NCI-H2029 treated with DMSO at 0.1 percent for 48 hours (cell line): ENCODE data around the gene TMEM192.
A peak's percentile ranks its signal among the peaks of the same experiment; 100 is the strongest.
"Not testable (repeated sequence)": the region's sequence is repeated elsewhere in the genome, so short reads cannot be mapped to it uniquely, and the experiment has no call there.

Experiments
- DNase-seq: peaks from one replicate; lab custom pipeline; 2025; lab: John Stamatoyannopoulos, UW

TMEM192 gene

GRCh38 chr4:165112368-165113121, at the start of gene TMEM192:
TMEM192 (minus strand) TSS chr4:165112860; CDS start chr4:165112773, 87 bp downstream.
- DNase-seq, result peak; percentile 70

DNA sequence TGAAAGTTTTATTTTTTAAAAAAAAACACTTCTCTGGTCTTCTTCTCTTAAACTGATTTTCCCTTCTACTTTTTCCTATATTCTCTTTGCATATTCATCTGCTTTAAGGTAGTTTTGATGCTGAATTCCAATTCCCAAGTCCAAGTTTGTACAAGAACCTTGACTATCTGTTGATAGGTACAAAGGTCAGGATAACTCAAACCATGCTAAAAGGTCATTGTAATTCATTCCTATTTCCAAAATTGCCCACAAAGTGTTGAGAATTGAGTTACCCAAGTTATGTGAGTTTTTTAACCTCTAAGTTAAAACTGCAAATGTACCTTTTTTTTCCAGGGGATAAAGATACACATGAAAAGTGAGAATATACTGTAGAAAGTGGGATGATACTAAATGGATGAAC, 46.1 kb upstream of the TMEM192 start:
- DNase-seq, result no peak

DNA sequence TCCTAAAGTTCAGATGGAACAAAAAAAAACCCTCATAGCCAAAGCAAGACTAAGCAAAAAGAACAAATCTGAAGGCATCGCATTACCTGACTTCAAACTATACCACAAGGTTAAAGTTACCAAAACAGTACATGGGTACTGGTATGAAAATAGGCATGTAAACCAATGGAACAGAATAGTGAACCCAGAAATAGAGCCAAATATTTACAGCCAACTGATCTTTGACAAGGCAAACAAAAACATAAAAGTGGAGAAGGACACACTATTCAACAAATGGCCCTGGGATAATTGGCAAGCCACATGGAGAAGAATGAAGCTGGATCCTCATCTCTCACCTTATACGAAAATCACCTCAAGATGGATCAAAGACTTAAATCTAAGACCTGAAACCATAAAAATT, 44.2 kb upstream of the TMEM192 start:
- no peak for DNase-seq

- no peak for DNase-seq
These were observed 41.8 kb upstream of the TMEM192 start for GRCh38 chr4:165154482-165154881.

- DNase-seq, result no peak
These were observed 39.9 kb upstream of the TMEM192 start for GRCh38 chr4:165152527-165152926.

DNA sequence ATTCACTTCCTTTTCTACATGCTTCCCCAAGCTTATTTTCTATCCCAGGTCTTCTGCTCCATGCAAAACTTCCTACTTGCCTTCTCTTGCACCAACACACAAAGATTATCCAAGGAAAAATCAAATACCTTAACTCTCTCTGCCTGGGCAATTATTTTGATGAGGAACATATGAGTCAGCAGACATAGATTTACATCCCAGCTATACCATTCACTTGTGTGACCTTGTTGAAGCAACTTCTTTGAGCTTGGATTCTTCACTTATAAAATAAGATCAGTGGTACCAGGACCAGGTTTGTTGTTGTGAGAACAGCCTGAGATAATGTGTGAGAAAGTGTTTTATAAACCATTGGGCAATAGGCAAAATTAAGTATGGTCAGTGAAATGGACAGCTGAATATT, 39.1 kb upstream of the TMEM192 start:
- no peak for DNase-seq

DNA sequence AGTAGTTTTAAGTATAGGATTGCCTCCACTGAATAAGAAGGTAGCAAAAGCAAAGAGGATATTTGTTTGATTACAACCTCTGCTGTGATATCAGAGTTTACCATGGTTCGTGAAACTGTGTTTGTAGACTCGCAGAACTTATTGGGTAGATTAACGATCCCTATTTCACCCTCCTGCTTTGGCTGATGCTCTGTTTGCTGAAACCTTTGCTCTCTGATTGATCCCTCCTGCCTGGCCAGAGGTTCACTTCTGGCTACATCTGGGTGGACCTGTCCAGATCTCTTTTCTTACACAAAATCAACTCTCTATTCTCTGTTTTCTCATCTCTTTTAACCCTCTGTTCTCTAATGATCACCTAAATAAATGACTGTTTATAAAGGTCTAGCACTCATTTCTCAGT, 37.9 kb upstream of the TMEM192 start:
- DNase-seq, result no peak

GRCh38 chr4:165138843-165139242, 26.2 kb upstream of the TMEM192 start:
- DNase-seq, result no peak

DNA sequence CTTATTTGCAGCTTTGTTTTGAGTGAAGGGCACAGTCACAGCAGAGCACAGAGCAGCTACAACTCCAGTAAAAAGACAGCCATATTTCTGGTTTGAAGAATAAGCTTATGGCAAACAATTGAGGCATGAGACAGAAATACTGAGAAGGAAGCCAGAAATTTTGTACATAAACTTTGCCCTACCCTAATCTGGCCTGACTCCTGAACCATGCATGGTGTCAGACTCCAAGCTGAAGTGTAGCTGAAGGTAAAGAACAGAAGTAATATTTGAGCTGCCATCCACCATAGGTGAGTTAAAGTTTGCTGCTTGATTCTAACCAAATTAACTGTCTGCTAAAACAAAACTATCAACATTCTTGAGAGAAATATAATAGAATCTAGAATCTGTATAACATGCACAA, 24.5 kb upstream of the TMEM192 start:
- DNase-seq, result no peak

DNA sequence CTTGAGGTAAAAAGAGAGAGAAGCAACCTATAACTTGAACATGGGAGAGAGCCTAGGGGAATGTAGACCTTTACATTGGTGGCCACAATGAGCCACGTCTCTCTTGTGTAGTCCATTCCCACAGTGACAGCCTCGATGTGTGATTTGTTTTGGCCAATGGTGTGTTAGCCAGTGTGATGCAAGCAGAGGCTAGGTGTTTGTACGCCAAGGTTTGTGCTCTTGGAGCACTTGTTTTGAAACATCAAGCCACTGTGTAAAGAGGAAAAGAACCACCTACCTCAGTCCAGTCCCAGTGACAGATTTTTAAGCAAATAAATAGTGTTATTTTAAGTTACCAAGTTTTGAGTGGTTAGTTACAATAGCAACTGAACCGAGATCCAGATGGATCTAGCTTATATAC, 23.9 kb upstream of the TMEM192 start:
- DNase-seq, result no peak

- DNase-seq, result no peak
These were observed 20.5 kb upstream of the TMEM192 start for GRCh38 chr4:165133150-165133549.

DNA sequence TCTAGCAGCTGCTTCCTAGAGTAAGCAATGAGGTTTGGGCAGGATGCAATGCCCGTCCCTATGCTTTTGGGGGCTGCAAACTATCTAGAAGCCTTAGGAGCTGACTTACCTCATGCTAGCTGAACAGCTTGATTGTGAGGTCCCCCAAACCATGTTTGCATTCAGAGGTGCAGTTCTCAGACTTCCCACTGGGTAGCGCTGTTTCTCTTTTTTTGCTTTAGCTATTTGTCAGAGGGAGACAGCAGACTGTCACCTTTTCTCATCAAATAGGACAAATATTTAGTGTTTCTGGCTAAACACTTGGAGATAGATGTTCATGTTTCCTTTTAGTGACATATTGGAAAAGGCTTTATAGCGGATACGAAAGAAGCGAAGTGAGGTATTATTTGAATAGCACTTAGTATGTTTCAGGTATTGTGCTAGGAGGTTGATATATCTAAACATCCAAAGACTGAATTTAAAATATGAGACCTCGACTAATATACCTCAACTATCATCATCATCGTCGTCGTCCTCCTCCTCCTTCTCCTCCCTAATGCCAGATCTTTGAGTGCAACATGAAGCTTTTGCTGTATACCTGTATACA, 18.7 kb upstream of the TMEM192 start:
- DNase-seq, result peak; percentile 31

GRCh38 chr4:165129924-165130323, 17.3 kb upstream of the TMEM192 start:
- DNase-seq, result no peak

GRCh38 chr4:165125869-165126499, 13.3 kb upstream of the TMEM192 start:
- DNase-seq, result not testable (repeated sequence)

DNA sequence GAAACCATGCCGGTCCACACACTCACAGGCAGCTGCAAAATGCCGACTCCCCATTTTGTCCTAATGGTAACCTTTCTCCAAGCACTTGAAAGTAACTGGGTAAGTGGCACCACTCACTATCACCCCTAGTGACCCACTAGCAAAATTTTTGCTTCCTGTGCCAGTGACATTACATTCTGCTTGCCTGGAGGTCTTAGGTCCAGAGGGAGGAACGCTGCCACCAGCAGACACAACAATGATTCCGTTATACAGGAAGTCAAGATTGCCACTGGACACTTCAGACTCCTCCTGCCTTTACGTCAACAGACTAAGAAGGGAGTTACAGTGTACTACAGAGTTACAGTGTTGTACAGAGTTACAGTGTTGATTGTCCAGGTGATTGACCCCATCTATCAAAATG, 11.8 kb upstream of the TMEM192 start:
- no peak for DNase-seq

- no peak for DNase-seq
These were observed 5.7 kb upstream of the TMEM192 start for GRCh38 chr4:165118256-165118909.

GRCh38 chr4:165115301-165115700, 2.6 kb upstream of the TMEM192 start:
- DNase-seq, result no peak

DNA sequence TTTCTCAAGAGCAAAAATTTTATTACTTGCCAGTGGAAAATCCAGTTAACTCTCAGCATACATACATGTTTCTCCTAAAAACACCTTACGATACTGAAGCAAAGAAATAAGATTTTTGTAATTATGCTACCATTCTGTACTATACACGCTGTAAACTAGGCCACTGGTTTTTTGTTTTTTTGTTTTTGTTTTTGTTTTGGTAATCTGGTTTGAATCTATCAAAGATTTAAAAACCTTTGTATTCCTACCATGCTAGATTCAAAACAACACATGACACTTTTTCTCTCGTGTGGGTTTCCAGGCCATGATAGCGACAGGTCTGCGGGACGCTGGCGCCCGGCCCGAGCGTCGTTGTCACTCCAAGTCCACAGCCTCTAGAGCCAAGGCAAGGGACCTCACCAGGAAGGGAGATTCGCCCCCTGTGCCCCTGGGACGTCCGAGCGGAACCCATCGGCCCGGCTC, 723 bp downstream of the TMEM192 start:
- DNase-seq, result peak; percentile 6

GRCh38 chr4:165106518-165106917, 6.1 kb downstream of the TMEM192 start:
- no peak for DNase-seq

DNA sequence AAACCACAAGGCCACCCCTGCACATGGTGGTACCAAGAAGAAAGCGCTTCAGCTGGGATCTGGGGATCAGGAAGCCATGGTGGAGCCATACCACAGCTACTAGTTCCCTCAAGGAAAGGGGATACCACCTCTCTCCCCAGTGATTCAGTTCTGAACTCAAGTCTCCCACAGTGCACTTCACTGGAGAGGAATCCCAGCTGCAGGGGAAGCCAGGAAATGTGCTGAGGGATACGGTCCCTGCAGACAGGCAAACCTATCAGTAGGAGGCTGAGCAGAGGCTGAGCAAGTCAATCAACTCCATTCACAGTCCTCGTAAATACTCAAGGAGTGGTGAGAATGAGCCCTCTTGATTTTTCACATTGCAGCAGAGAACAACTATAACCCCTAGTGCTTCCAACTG, 11.0 kb downstream of the TMEM192 start:
- DNase-seq, result no peak

GRCh38 chr4:165096776-165097175, 15.9 kb downstream of the TMEM192 start:
- DNase-seq, result no peak

DNA sequence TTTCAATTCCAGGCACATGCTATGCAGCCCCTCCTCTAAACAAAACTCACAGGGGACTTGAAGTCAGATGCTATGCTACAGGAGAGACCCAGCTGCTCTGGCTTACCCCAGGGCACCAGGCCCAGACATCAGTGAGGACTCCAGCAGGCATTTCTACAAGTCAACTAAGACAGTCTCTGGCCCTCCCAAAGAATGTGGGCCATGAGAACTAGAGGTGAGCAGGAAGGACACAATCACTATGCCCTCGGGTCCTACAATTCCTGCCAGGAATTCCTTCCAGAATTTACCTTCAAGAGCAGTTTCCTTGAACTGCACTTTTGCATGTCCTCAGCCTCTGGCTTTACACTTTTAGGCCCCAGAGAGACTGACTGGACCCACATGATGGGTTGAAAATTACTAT, 17.4 kb downstream of the TMEM192 start:
- DNase-seq, result no peak

DNA sequence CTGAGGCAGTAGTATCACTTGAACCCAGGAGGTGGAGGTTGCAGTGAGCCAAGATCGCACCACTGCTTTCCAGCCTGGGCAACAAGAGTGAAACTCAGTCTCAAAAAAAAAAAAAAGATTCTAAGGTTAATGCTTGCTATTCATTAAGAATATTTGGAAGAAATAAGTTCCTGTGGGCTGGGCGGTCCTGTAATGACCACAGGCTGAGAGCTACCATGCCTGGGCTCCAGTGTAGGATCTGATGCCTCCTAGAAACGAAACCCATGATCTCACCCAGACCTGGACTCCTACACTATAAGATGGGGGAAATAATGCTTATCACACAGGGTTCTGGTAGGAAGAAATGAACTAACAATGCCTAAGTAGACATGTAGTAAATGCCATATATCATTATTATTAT, 17.8 kb downstream of the TMEM192 start:
- no peak for DNase-seq
